Heart left ventricle (tissue), 16 donors: ENCODE results near the gene RCCD1. TPM values are rescaled to one million over a fixed set of nuclear protein-coding genes. Genes with fewer than 3 reads are reported as not detected.
A peak's percentile ranks its signal among the peaks of the same experiment; 100 is the strongest.

Experiments
- ATAC-seq, 4 donors: fragments of 200-7000 bp; cut with Tn5 transposase; one replicate each; pipeline ENCODE4 v1.9.1; 2020 to 2022; ENCODE audit warnings: moderate library complexity in 4 of 4, mild to moderate bottlenecking in 3 of 4, moderate number of reproducible peaks in 1 of 4
- DNase-seq, 5 donors: peaks; one replicate each; pipeline ENCODE4 v3.0.0-alpha.2; 2020
- H3K27ac ChIP-seq, 12 donors: fragments of 200-600 bp; sonication (generic) in 4 of 12; one replicate each; pipeline versions ENCODE4 v1.5.0 to v1.8.0; 2016 to 2022; ENCODE audit warnings: mild to moderate bottlenecking in 2 of 12
- H3K27me3 ChIP-seq, 9 donors: fragments of 200-600 bp; sonication (generic) in 2 of 9; one replicate each; pipeline versions ENCODE4 v1.5.1 to v1.8.0; 2016 to 2022; ENCODE audit warnings: mild to moderate bottlenecking in 3 of 9
- H3K36me3 ChIP-seq, 9 donors: fragments of 200-600 bp; sonication (generic) in 2 of 9; one replicate each; pipeline versions ENCODE4 v1.5.0 to v1.8.0; 2018 to 2022; ENCODE audit warnings: mild to moderate bottlenecking in 2 of 9
- H3K4me1 ChIP-seq, 12 donors: fragments of 200-600 bp; sonication (generic) in 4 of 12; one replicate each; pipeline versions ENCODE4 v1.5.0 to v1.8.0; 2016 to 2022; ENCODE audit warnings: mild to moderate bottlenecking in 3 of 12
- H3K4me3 ChIP-seq, 12 donors: fragments of 200-600 bp; sonication (generic) in 4 of 12; one replicate each; pipeline versions ENCODE4 v1.5.0 to v1.8.0; 2017 to 2022; ENCODE audit warnings: mild to moderate bottlenecking in 9 of 12, moderate library complexity in 4 of 12
- H3K9me3 ChIP-seq, 12 donors: fragments of 200-600 bp; sonication (generic) in 4 of 12; one replicate each; pipeline versions ENCODE4 v1.5.0 to v1.8.0; 2016 to 2022; ENCODE audit warnings: mild to moderate bottlenecking in 1 of 12
- POLR2A ChIP-seq, 2 donors: fragments of 450-650 bp; IDR thresholded peaks; one replicate each; pipeline ENCODE4 v1.6.1; 2017; ENCODE audit warnings: antibody characterized with exemption in 2 of 2, mild to moderate bottlenecking in 2 of 2, moderate library complexity in 2 of 2
- WGBS, 4 donors: extraction: QIAGEN DNeasy Blood & Tissue Kit in 2 of 4; methylation state at CpG; one replicate each; pipeline versions ENCODE4 v1.1.5 to v1.1.7; 2013 to 2018; 5-methylcytosine and 5-hydroxymethylcytosine counted together
- intact Hi-C, 10 donors: fragments of 100-400 bp; cut with DNase I; formaldehyde crosslinking; loops; one replicate each; pipeline versions ENCODE4 v1.11.1 to v1.14.2; 2022
- polyA plus RNA-seq, 2 donors: library from polyadenylated mRNA; stranded (reverse); fragments of 200-250 nt; gene quantifications; one replicate each; pipeline ENCODE4 v1.2.3, GENCODE V29; 2013
- total RNA-seq, 9 donors: library from RNA; depleted of rRNA in 2 of 9; stranded (reverse); fragments of >200 nt in 2 of 9; fragmentation: NEBNext Ultra II Directional in 3 of 9; extraction: Animal tissue kit (Norgen Biotek cat#: 25700) in 3 of 9; gene quantifications; one replicate each; pipeline versions ENCODE4 v1.1.0 to v1.2.4, GENCODE V29; 2016 to 2023
- TF ChIP-seq, protein P1 (sequence below), 12 donors: fragments of 200-600 bp; sonication (generic) in 4 of 12; IDR thresholded peaks; one replicate each; pipeline versions ENCODE4 v1.5.0 to v1.8.0; 2018 to 2022; ENCODE audit warnings: antibody characterized with exemption in 12 of 12, mild to moderate bottlenecking in 5 of 12
- donor health status: ischemic (EF 13 %, LVEDD 7.1; RV severe dilation, severe dysfunction).
- donor health status: healthy with polysubstance abuse.
- donor health status: DM: no; HTN: yes; CAD: no.
- donor health status: DM: no; HTN: no; CAD: no.
- donor health status: ischemic (EF 25% LVEDD 6.9; RV normal size, moderate dysfunction).
- donor health status: ischemic (EF 25% LVEDD 5.7; RV mildly dilated, moderate dysfunction).
- donor health status: healthy.
- donor health status: DM: yes; HTN: yes; CAD: no.
- donor health status: ischemic (EF 35%, LVEDD 5.7; RV mildly dilated, moderate dysfunction).
- donor health status: nonischemic (EF 11% LVEDD 7.7; RV severe dilation, severe dysfunction).
- donor health status: DM: yes; HTN: yes; CAD: no.
- donor health status: PGD.
- donor health status: ischemic (EF 29% LVEDD 5.4; RV normal size, mild dysfunction).
- donor health status: nonischemic (EF 23%, LVEDD 6.1; RV moderate dilation, normal function).

RCCD1 gene
- total and polyA plus RNA-seq, 11 donors = 5.4 to 11.1 (median 6.9) TPM

DNA sequence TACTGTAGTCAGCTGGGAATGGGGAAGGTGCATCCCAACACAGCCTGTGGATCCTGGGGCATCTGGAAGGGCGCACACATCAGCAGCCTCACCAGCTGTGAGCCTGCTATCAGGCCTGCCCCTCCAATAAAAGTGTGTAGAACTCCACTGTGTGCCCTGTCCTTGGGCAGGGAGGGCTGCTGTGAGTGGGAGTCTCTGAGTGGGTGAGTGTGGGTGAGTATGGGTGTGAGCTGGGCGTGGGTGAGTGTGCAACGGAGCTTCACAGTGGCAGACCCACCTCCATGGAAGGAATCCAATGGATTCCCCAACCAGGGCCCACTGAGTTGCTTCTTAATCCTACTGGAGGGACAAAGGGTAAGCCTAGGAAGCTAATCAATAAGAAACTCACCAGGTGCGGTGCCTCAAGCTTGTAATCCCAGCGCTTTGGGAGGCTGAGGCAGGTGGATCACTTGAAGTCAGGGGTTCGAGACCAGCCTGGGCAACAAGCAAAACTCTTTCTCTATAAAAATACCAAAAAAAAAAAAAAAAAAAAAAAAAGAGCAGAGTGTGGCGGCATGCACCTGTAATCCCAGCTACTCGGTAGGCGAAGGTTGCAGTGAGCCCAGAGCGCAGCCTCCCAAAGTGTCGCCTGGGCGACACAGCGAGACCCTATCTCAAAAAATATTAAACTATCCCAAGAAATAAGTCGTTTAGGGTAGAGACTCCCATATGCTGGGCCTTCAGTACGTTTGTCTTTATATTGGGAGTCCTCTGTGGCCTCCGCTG lies 555 bp upstream of the RCCD1 start:
- Histone ChIP-seq H3K36me3 (peaks cover 3 to 48% (median 47%) of the 10 kb centered on the region in 9 donors), H3K27ac (peak overlapping the region; percentile 78 to 93 (median 88)), H3K4me1 (peaks cover 0 to 36% (median 22%) of the 10 kb centered on the region in 12 donors), H3K9me3 (no peaks in the 10 kb centered on the region), H3K4me3 (peak overlapping the region in 11 of 12 donors; percentile 38 to 96 (median 77)), H3K27me3 (no peaks in the 10 kb centered on the region)
- DNase-seq (no peak), ATAC-seq (no peak)
- intact Hi-C loops = loop anchor here in 3 of 10 donors (2.0 to 10.0 kb wide), 3 partner anchors 71 to 317 kb away; partner anchors contain the start of gene VPS33B (in 1 of the 3)
- 74 to 78% (median 76%) methylated on average over 15 to 16 of the region's 16 CpGs for WGBS, 4 donors
- TF ChIP-seq POLR2A (IDR thresholded peaks at IDR 0.05) = no peak
- TF ChIP-seq, protein P1, sequence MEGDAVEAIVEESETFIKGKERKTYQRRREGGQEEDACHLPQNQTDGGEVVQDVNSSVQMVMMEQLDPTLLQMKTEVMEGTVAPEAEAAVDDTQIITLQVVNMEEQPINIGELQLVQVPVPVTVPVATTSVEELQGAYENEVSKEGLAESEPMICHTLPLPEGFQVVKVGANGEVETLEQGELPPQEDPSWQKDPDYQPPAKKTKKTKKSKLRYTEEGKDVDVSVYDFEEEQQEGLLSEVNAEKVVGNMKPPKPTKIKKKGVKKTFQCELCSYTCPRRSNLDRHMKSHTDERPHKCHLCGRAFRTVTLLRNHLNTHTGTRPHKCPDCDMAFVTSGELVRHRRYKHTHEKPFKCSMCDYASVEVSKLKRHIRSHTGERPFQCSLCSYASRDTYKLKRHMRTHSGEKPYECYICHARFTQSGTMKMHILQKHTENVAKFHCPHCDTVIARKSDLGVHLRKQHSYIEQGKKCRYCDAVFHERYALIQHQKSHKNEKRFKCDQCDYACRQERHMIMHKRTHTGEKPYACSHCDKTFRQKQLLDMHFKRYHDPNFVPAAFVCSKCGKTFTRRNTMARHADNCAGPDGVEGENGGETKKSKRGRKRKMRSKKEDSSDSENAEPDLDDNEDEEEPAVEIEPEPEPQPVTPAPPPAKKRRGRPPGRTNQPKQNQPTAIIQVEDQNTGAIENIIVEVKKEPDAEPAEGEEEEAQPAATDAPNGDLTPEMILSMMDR (IDR thresholded peaks at IDR 0.05) = no peak

DNA sequence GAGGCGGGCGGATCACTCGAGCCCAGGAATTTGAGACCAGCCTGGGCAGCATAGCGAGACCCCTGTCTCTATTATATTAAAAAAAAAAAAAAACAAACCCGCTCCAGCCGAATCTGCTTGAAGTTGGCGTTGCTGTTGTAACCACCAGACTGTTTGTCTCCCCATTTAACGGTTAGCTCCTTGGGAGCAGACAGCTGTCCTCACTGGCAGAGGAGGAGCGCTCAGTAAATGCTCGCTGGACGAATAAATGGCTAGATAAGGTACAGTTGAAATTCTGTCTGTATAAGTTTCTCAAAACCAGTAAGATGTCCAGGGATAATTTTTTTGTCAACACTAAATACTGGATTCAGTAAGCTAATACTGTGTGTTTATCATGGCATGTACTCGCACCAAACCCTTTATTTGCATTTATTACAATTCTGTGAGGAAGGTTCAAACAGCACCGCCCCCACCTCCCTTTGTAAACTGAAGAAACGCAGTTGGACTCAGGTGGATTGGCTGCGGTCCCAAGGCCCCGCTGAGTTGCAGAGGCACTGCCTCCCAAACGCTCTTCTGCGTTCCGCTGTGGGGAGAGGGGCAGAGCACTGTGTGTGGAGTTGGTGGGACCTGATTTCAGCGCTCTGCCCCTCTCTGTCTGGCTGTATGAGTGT lies 1.1 kb downstream of the RCCD1 start:
- ATAC-seq (no peak), DNase-seq (no peak)
- TF ChIP-seq, protein P1 (IDR thresholded peaks at IDR 0.05) = no peak
- 73 to 84% (median 78%) methylated on average over 19 to 20 of the region's 20 CpGs for WGBS, 4 donors
- peak overlapping the region in 2 of 12 donors; percentile 81 to 88 for H3K27ac ChIP-seq
- H3K9me3 ChIP-seq = no peaks in the 10 kb centered on the region
- peak overlapping the region in 9 of 12 donors; percentile 38 to 96 (median 94) for H3K4me3 ChIP-seq
- intact Hi-C loops = loop anchor here (1.0 to 10.0 kb wide), 13 partner anchors 37 to 317 kb away; partner anchors contain the start of genes PRC1 (in 2 of the 10) and VPS33B (in 1 of the 10)
- H3K27me3 ChIP-seq = no peaks in the 10 kb centered on the region
- peaks cover 0 to 51% (median 29%) of the 10 kb centered on the region in 12 donors for H3K4me1 ChIP-seq
- peaks cover 0 to 43% (median 33%) of the 10 kb centered on the region in 9 donors for H3K36me3 ChIP-seq

DNA sequence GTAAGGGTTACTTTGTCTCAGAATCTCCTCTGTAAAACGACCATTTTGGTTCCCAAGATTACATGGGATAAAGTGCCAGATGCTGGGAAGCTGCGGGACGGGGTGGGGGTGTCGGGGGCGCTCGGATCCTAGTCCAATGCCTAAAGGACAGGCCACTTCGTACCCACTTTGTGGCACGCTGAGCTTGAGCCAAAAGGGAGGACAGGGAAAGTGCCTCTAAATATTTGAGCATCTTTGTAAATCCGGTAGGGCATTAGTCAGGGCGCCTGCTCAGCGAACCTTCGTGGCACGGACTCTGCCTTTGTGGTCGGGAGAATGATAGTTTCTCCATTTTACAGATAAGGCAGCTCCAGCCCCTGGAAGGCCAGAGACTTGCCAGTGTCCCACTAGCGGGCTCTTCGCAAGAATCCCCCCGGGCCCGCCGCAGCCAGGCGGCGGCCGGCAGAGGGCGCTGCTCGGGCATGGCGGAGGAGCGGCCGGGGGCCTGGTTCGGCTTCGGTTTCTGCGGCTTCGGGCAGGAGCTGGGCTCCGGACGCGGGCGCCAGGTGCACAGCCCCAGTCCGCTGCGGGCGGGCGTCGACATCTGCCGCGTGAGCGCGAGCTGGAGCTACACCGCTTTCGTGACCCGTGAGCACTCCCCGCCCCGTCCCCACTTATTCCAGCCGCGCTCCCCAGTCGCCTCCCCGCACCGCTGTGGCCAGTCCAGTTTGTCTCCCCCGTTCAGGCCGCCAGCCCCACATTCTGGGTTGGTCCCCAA lies 1.8 kb downstream of the RCCD1 start:
- Histone ChIP-seq H3K27me3 (no peaks in the 10 kb centered on the region), H3K9me3 (no peaks in the 10 kb centered on the region), H3K4me3 (peak overlapping the region; percentile 40 to 96 (median 70)), H3K36me3 (peaks cover 0 to 43% (median 35%) of the 10 kb centered on the region in 9 donors), H3K4me1 (peaks cover 0 to 54% (median 29%) of the 10 kb centered on the region in 12 donors), H3K27ac (peak overlapping the region in 8 of 12 donors; percentile 1 to 85 (median 66))
- WGBS, 4 donors = 6 to 33% (median 8%) methylated on average over 9 to 56 of the region's 56 CpGs
- intact Hi-C loops = loop anchor here (1.0 to 10.0 kb wide), 13 partner anchors 36 to 316 kb away; partner anchors contain the start of genes PRC1 (in 2 of the 10) and VPS33B (in 1 of the 10)
- DNase-seq = peak; percentile 70 to 88 (median 78)
- TF ChIP-seq, protein P1 (IDR thresholded peaks at IDR 0.05) = peak; percentile 90 to 98 (median 94)
- no peak for TF ChIP-seq POLR2A (IDR thresholded peaks at IDR 0.05)
- peak in 2 of 4 donors; percentile 25 to 43 for ATAC-seq
